GM12892 (cell line): ENCODE measurements around the gene MAT2A.

Source experiments
- POLR2A ChIP-seq: IDR thresholded peaks from 2 replicates; pipeline ENCODE4 v1.6.1; 2011; ENCODE audit warnings: low read depth, low read length, control low read depth
- POLR2AphosphoS5 ChIP-seq: IDR thresholded peaks from 2 replicates; pipeline ENCODE4 v1.6.1; 2011; ENCODE audit warnings: low read depth, low read length, control low read depth
- TAF1 ChIP-seq: IDR thresholded peaks from 2 replicates; pipeline ENCODE4 v1.6.1; 2011; ENCODE audit warnings: low read depth, mild to moderate bottlenecking, control low read depth, low read length, borderline replicate concordance

DNA sequence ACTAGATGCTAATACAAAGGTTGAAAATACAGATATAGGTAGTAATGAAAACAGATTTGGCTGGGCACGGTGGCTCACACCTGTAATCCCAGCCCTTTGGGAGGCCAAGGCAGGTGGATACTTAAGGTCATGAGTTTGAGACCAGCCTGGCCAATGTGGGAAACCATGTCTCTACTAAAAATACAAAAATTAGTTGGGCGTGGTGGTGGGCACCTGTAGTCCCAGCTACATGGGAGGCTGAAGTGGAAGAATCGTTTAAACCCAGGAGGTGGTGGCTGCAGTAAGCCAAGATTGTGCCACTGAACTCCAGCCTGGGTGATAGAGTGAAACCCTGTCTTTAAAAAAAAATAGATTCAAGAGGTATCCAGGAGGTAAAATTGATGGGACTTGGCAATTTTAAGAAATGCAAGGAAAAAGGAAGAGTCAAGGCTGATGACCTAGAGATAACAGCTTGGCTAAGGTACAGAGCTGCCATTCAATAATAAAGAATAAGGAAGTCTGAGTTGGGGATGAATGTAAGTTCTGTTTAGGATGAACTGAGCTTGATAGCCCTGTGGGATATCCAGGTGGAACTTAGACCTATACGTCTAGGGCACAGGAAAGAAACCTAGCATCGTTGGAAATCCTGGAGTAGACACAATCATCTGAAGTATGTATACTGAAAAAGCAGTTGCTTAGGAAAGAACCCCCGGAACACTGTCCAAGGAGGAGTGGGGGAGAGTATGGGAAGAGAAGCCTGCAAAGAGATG lies 9.1 kb downstream of the MAT2A start:
- no peak for TF ChIP-seq POLR2AphosphoS5
- TF ChIP-seq POLR2A = no peak
- TF ChIP-seq TAF1 = no peak
